Skin epidermis (tissue), 12 donors: ENCODE measurements around the gene CCDC191.
A peak's percentile ranks its signal among the peaks of the same experiment; 100 is the strongest.

Experiments used
- H3K27ac ChIP-seq, 21 experiments: fragments of 200-600 bp; sonication (generic) in 11 of 21; one replicate each; pipeline ENCODE4 v1.5.0; 2020; ENCODE audit warnings: mild to moderate bottlenecking in 3 of 21, inconsistent platforms in 2 of 21, moderate library complexity in 2 of 21
- H3K4me3 ChIP-seq, 7 experiments: fragments of 200-600 bp; sonication (generic) in 2 of 7; one replicate each; pipeline ENCODE4 v1.5.0; 2020; ENCODE audit warnings: inconsistent platforms in 2 of 7, mild to moderate bottlenecking in 2 of 7, moderate library complexity in 1 of 7

The CCDC191 gene, protein sequence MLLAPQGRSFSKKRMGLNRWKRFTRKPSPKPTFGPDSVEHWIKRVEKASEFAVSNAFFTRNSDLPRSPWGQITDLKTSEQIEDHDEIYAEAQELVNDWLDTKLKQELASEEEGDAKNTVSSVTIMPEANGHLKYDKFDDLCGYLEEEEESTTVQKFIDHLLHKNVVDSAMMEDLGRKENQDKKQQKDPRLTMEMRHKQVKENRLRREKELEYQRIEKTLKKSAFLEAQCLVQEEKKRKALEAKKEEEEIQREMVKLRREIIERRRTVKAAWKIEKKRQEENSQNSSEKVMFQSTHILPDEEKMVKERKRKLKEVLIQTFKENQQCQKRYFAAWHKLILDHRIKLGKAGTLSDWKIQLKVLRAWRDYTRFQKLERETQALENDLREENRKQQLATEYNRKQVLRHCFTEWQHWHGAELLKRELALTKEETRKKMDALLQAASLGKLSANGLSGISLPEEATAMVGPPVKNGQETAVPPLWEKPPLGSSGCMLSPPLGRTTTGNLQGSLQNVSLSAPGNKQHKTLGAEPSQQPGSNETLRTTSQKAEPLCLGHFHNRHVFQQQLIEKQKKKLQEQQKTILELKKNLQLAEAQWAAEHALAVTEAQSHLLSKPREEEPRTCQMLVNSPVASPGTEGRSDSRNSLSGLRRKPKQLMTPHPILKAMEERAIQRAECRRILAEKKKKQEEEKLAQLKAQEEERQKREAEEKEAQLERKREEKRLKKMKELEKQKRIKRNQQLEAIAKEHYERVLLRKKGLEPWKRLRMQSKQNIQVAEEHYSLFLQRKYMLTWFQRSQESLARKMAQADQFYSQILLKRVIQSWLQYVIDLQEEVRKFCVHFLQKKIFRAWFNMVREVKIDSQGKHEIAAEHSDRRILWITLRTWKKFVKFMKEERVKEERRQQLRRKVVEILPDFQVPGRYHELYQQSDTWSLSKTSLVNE

GRCh38 chr3:114056130-114057010 is at the start of gene CCDC191, which contains the start of gene QTRT2:
CCDC191 (minus strand) TSS chr3:114056526; CDS start chr3:114056466, 60 bp downstream.
QTRT2 (plus strand) TSS chr3:114056737; CDS start chr3:114065258, 8,521 bp downstream.
- Histone ChIP-seq H3K27ac (peak within 1 kb of the TSS; percentile 56 to 91 (median 83)), H3K4me3 (peak within 1 kb of the TSS; percentile 59 to 83 (median 71))

DNA sequence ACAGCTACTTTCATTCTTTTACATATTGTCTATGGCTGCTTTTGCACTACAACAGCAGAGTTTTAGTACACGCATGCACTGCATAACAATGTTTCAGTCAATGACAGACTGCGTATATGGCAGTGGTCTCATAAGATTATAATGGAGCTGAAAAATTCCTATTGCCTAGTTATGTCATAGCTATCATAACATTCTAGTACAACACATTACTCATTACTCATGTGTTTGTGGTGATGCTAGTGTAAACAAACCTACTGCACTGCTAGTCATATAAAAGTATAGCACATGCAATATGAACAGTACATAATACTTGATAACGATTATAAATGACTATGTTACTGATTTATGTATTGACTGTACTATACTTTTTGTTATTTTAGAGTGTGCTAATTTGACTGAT is 48.1 kb upstream of the CCDC191 start:
- Histone ChIP-seq H3K27ac (no peak overlapping the region), H3K4me3 (no peak overlapping the region)

DNA sequence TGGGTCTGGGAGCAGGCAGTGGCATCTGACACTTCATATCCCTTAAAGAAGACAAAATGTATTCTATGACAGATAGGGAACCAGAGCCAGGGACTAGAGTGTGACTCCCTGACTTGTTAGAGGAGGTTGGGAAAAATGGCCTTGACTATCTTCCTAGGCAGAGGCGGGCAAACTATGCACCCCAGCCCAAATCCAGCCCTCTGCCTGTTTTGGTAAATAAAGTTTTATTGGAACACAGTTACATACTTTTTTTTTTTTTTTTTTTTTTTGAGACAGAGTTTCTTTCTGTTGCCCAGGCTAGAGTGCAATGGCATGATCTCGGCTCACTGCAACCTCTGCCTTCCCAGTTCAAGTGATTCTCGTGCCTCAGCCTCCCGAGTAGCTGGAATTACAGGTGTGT is 47.5 kb upstream of the CCDC191 start:
- Histone ChIP-seq H3K4me3 (no peak overlapping the region), H3K27ac (no peak overlapping the region)

GRCh38 chr3:114103181-114103580 is 46.9 kb upstream of the CCDC191 start:
- Histone ChIP-seq H3K4me3 (no peak overlapping the region), H3K27ac (no peak overlapping the region)

GRCh38 chr3:114101101-114101500 is 44.8 kb upstream of the CCDC191 start:
- no peak overlapping the region for H3K4me3 ChIP-seq

DNA sequence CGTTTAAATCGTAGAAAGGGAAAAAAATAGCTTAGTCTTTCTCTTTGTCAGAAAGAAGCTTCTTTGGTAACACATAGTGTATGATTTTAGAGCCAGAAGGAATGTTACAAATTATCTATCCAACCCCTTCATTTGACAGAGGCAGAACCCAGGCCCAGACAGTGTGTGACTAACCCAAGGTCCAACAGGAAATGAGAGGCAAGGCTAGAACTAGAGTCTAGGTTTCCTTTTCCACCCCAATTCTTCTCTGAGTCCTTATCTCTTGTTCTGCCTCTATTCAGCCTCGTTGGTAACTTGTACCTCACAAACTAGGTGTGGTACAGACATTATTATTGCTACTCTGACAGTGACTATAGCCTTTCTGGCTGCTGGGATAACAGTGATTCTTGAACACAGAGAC is 39.5 kb upstream of the CCDC191 start:
- H3K27ac ChIP-seq = no peak overlapping the region
- H3K4me3 ChIP-seq = no peak overlapping the region

More at GRCh38 chr3:114101101-114101500, 44.8 kb upstream of the CCDC191 start:
- H3K27ac ChIP-seq = no peak overlapping the region

- no peak overlapping the region for H3K4me3 ChIP-seq
These were observed 37.3 kb upstream of the CCDC191 start for GRCh38 chr3:114093596-114093995.

GRCh38 chr3:114093016-114093380 is 36.7 kb upstream of the CCDC191 start:
- Histone ChIP-seq H3K4me3 (no peak overlapping the region), H3K27ac (peak overlapping the region in 2 of 21 experiments; percentile 18 to 41)

More at GRCh38 chr3:114093596-114093995, 37.3 kb upstream of the CCDC191 start:
- no peak overlapping the region for H3K27ac ChIP-seq

GRCh38 chr3:114092151-114093015 is 36.1 kb upstream of the CCDC191 start:
- no peak overlapping the region for H3K4me3 ChIP-seq
- H3K27ac ChIP-seq = peak overlapping the region in 2 of 21 experiments; percentile 18 to 41

DNA sequence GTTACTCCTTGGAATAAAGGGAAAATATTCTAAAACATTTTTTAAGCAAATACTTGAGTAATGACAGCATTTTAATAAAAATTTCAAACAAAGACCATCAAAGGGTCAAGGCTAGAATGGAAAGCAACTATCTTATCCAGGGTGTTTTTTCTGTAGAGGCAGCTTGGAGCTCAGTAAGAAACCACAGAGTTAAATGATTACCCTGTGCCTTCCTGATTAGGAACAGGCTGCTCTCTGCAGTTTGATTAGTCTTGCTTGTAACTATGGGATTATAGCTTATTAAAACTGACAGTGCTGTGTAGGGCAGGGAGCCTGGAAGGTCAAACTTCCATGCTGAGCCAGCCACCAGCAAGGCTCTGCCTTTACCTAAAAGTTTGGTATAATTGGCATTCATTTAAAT is 33.3 kb upstream of the CCDC191 start:
- H3K4me3 ChIP-seq = no peak overlapping the region
- H3K27ac ChIP-seq = no peak overlapping the region

DNA sequence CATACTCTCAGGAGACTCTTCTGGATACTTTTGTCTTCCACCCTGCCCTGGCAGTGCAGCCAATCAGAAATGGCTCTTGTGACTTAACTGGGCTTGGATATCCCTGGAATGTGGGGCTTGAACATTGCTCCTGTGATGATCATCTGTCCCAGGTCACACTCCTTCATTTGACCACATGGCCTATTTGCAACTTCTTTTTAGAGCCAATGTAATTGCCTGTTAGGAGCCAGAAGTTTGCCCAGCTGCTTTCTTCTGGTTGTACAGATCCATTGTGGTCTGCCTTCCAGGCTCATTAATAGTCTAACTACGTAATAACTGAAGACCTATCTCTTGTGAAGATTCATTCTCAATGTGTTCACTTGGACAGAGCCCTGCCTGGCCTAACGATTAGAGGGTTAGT is 30.0 kb upstream of the CCDC191 start:
- no peak overlapping the region for H3K27ac ChIP-seq
- no peak overlapping the region for H3K4me3 ChIP-seq

- H3K27ac ChIP-seq = no peak overlapping the region
- H3K4me3 ChIP-seq = no peak overlapping the region
These were observed 26.8 kb upstream of the CCDC191 start for GRCh38 chr3:114083112-114083511.

- H3K4me3 ChIP-seq = no peak overlapping the region
- H3K27ac ChIP-seq = peak overlapping the region in 1 of 21 experiments; percentile 57
These were observed 24.7 kb upstream of the CCDC191 start for GRCh38 chr3:114081037-114081436.

GRCh38 chr3:114080201-114080600 is 23.9 kb upstream of the CCDC191 start:
- peak overlapping the region in 3 of 21 experiments; percentile 2 to 57 (median 33) for H3K27ac ChIP-seq
- H3K4me3 ChIP-seq = no peak overlapping the region

DNA sequence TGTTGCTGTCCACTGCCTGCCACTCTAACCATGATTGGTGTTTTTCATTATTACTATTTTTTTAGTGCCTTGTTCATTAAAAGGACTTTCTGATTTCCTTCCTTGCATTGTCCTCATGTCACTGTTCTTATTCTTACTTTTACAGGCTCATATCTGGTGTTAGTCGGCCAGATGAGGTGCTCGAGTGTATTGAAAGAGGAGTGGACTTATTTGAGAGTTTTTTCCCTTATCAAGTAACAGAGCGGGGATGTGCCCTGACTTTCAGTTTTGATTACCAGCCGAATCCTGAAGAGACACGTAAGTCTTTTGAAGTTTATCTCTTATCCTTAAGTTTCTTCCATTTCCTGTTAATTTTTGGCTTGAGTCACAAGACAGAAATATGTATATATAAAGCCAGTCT is 23.4 kb upstream of the CCDC191 start:
- Histone ChIP-seq H3K4me3 (no peak overlapping the region), H3K27ac (no peak overlapping the region)

DNA sequence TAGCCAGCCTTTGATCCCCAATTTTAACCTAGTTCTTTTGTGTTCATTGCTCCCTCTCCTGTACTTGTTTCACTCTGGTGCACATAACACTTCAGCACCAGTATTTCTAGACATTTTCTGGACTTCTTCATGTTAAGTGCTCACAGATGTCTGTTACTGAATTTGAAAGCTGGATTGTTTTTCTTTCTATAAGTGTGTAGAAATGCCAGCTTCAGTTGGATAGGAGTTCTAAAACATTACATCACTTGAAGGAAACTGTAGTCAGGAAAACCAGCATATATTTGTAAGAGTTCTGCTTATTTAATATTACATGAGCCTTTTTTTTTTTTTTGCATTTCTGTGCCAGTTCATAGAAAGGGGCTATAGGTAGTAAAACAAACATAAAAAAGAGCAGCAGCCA is 21.8 kb upstream of the CCDC191 start:
- H3K27ac ChIP-seq = no peak overlapping the region
- no peak overlapping the region for H3K4me3 ChIP-seq

GRCh38 chr3:114076711-114077110 is 20.4 kb upstream of the CCDC191 start:
- no peak overlapping the region for H3K27ac ChIP-seq
- H3K4me3 ChIP-seq = no peak overlapping the region

GRCh38 chr3:114071786-114072185 is 15.5 kb upstream of the CCDC191 start:
- Histone ChIP-seq H3K4me3 (no peak overlapping the region), H3K27ac (no peak overlapping the region)

DNA sequence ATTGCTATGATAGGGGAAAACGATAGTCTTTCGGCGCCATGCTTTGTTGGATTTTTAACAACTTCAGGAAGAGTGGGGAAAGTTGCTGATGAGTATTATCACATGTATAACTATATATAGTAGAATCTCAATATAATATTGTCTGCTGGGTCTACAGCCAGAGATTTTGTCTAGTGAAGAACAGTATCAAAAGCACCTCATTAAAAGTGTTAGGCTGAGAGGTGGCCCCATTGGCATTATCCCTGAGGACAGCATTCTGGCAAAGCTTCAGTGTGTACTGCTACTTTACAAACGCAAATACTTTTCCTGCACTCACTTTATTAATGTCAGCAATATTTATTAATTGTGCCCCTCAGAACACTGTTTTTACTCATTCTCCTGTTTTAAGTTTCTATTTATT is 12.0 kb upstream of the CCDC191 start:
- H3K4me3 ChIP-seq = no peak overlapping the region
- H3K27ac ChIP-seq = no peak overlapping the region
